Mucosa of descending colon (tissue), 3 donors: ENCODE data around the gene ODC1. TPM values are rescaled to one million over a fixed set of nuclear protein-coding genes. Genes with fewer than 3 reads are reported as not detected.

Source experiments
- ATAC-seq: fragments of 200-7000 bp; cut with Tn5 transposase; one replicate; pipeline ENCODE4 v1.9.1; 2020; ENCODE audit warnings: mild to moderate bottlenecking, moderate library complexity
- DNase-seq, 3 donors: peaks; one replicate each; pipeline ENCODE4 v3.0.0-alpha.2; 2020
- H3K36me3 ChIP-seq: fragments of 200-600 bp; one replicate; pipeline ENCODE4 v1.8.0; 2021; ENCODE audit warnings: low read depth, mild to moderate bottlenecking
- H3K4me1 ChIP-seq: fragments of 200-600 bp; one replicate; pipeline ENCODE4 v1.8.0; 2021; ENCODE audit warnings: low read depth, mild to moderate bottlenecking
- H3K4me3 ChIP-seq: fragments of 200-600 bp; one replicate; pipeline ENCODE4 v1.8.0; 2021; ENCODE audit warnings: mild to moderate bottlenecking
- H3K9me3 ChIP-seq: fragments of 200-600 bp; one replicate; pipeline ENCODE4 v1.8.0; 2021; ENCODE audit warnings: mild to moderate bottlenecking
- intact Hi-C, 2 donors: fragments of 100-400 bp; cut with DNase I in 1 of 2; cut with micrococcal nuclease in 1 of 2; formaldehyde crosslinking; loops; one replicate each; pipeline versions ENCODE4 v1.11.0 to v1.11.1; 2022; cut with DNase I, micrococcal nuclease
- total RNA-seq, 3 donors: library from RNA; stranded (reverse); fragmentation: NEBNext Ultra II Directional in 2 of 3; extraction: Animal tissue kit (Norgen Biotek cat#: 25700) in 2 of 3; gene quantifications; one replicate each; pipeline versions ENCODE4 v1.2.1 to v1.2.4, GENCODE V29; 2021 to 2023
- TF ChIP-seq, protein P1 (sequence below): fragments of 200-600 bp; IDR thresholded peaks from one replicate; pipeline ENCODE4 v1.8.0; 2022; ENCODE audit warnings: antibody characterized with exemption, mild to moderate bottlenecking
- donor health status: DM: no; HTN: no; CAD: no; lungs with moderate emphysema.
- donor health status: DM: no; HTN: no; CAD: no.
- donor health status: DM: no; HTN: yes; CAD: no.

Gene ODC1
- total RNA-seq, 3 donors from 2014 or later, result 32.2 to 60.2 (median 35.7) TPM

GRCh38 chr2:10400568-10400977 is 47.6 kb downstream of the ODC1 start:
- ATAC-seq (peak; percentile 1), DNase-seq (peak in 1 of 3 donors; percentile 41)
- Histone ChIP-seq H3K9me3 (no peaks in the 10 kb centered on the region), H3K4me3 (no peak overlapping the region), H3K4me1 (peaks cover 18% of the 10 kb centered on the region), H3K36me3 (no peaks in the 10 kb centered on the region)
- intact Hi-C loops, result no loop called here
- TF ChIP-seq, protein P1, sequence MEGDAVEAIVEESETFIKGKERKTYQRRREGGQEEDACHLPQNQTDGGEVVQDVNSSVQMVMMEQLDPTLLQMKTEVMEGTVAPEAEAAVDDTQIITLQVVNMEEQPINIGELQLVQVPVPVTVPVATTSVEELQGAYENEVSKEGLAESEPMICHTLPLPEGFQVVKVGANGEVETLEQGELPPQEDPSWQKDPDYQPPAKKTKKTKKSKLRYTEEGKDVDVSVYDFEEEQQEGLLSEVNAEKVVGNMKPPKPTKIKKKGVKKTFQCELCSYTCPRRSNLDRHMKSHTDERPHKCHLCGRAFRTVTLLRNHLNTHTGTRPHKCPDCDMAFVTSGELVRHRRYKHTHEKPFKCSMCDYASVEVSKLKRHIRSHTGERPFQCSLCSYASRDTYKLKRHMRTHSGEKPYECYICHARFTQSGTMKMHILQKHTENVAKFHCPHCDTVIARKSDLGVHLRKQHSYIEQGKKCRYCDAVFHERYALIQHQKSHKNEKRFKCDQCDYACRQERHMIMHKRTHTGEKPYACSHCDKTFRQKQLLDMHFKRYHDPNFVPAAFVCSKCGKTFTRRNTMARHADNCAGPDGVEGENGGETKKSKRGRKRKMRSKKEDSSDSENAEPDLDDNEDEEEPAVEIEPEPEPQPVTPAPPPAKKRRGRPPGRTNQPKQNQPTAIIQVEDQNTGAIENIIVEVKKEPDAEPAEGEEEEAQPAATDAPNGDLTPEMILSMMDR, result no peak

DNA sequence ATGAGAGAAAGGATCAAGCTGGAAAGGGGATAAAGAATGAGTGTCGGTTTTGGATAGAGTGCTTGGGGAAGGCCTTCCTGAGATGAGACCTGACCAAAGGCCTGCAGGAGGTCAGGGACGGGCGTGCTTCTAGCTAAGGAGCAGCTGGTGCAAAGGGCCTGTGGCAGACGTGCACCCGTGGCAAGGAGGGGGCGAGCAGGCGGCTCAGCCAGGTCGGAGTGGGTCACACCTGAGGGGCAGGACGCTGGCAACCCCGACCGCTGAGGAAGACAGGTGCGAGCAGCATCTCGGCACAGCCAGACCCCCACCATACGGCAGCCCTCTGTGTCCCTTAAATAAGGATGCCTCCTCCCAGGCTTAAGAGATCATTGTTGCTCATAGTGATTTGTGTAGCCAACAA is 48.1 kb downstream of the ODC1 start:
- Histone ChIP-seq H3K4me1 (peaks cover 18% of the 10 kb centered on the region), H3K36me3 (no peaks in the 10 kb centered on the region)

DNA sequence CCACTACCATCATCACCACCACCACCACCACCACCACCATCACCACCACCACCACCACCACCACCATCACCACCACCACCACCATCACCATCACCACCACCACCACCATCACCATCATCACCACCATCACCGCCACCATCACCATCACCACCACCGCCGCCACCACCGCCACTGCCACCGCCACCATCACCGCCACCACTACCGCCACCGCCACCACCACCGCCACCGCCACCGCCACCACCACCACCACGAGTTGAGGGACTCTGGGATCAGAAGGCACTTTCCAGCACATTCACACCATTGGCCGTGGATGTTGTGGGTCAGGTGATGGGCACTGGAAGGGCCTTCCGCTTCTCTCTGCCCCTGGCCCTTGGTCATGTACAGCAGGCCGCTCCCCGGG is 48.8 kb downstream of the ODC1 start:
- ATAC-seq (no peak), DNase-seq (no peak)
- Histone ChIP-seq H3K9me3 (no peaks in the 10 kb centered on the region), H3K4me3 (no peak overlapping the region), H3K4me1 (peaks cover 18% of the 10 kb centered on the region), H3K36me3 (no peaks in the 10 kb centered on the region)
- TF ChIP-seq, protein P1, result no peak
- intact Hi-C loops, result no loop called here

More for the DNA sequence above, 48.1 kb downstream of the ODC1 start:
- intact Hi-C loops, result no loop called here
- Histone ChIP-seq H3K4me3 (no peak overlapping the region), H3K9me3 (no peaks in the 10 kb centered on the region)
- DNase-seq, result peak in 1 of 3 donors; percentile 52
- no peak for ATAC-seq
- TF ChIP-seq, protein P1, result no peak

DNA sequence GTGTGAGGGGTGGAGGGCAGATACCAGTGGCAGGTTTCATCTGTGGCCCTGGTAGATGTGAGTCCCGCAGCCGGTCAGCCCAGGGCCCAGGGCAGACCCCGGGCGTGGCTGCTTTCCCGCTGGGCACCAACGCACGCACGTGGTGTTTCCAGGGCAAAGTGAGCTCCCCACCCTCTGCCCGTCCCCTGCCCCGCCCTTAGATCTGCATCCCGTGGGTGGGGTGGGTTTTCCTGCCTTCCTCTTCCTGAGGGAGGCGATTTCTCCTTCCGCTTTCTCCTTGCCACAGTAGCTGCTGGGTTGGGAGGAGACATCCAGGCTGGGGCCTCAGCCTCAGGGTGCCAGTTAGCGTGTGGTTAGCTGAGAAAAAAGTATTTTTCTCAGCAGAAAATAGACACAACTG is 49.6 kb downstream of the ODC1 start:
- H3K4me1 ChIP-seq, result peaks cover 18% of the 10 kb centered on the region

GRCh38 chr2:10397878-10398277 is 50.2 kb downstream of the ODC1 start:
- no peaks in the 10 kb centered on the region for H3K36me3 ChIP-seq
- TF ChIP-seq, protein P1, result no peak
- peaks cover 18% of the 10 kb centered on the region for H3K4me1 ChIP-seq
- intact Hi-C loops, result no loop called here
- DNase-seq (no peak), ATAC-seq (peak; percentile 5)
- H3K9me3 ChIP-seq, result no peaks in the 10 kb centered on the region
- no peak overlapping the region for H3K4me3 ChIP-seq

More for the DNA sequence above, 49.6 kb downstream of the ODC1 start:
- H3K36me3 ChIP-seq, result no peaks in the 10 kb centered on the region
- ATAC-seq (peak; percentile 81), DNase-seq (peak; percentile 73 to 81 (median 80))
- intact Hi-C loops, result no loop called here
- no peak overlapping the region for H3K4me3 ChIP-seq
- TF ChIP-seq, protein P1, result no peak
- H3K9me3 ChIP-seq, result no peaks in the 10 kb centered on the region
